HG02571 (cell line): ENCODE data around the gene CSE1L.
"Not testable (repeated sequence)": the region's sequence is repeated elsewhere in the genome, so short reads cannot be mapped to it uniquely, and the experiment has no call there.

Experiments used
- ATAC-seq: cut with Tn5 transposase; IDR thresholded peaks from one replicate; pipeline ENCODE4 v1.9.1; 2021; ENCODE audit warnings: mild to moderate bottlenecking, moderate library complexity; ENCODE audit not compliant: unreplicated experiment

Gene CSE1L, protein sequence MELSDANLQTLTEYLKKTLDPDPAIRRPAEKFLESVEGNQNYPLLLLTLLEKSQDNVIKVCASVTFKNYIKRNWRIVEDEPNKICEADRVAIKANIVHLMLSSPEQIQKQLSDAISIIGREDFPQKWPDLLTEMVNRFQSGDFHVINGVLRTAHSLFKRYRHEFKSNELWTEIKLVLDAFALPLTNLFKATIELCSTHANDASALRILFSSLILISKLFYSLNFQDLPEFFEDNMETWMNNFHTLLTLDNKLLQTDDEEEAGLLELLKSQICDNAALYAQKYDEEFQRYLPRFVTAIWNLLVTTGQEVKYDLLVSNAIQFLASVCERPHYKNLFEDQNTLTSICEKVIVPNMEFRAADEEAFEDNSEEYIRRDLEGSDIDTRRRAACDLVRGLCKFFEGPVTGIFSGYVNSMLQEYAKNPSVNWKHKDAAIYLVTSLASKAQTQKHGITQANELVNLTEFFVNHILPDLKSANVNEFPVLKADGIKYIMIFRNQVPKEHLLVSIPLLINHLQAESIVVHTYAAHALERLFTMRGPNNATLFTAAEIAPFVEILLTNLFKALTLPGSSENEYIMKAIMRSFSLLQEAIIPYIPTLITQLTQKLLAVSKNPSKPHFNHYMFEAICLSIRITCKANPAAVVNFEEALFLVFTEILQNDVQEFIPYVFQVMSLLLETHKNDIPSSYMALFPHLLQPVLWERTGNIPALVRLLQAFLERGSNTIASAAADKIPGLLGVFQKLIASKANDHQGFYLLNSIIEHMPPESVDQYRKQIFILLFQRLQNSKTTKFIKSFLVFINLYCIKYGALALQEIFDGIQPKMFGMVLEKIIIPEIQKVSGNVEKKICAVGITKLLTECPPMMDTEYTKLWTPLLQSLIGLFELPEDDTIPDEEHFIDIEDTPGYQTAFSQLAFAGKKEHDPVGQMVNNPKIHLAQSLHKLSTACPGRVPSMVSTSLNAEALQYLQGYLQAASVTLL

DNA sequence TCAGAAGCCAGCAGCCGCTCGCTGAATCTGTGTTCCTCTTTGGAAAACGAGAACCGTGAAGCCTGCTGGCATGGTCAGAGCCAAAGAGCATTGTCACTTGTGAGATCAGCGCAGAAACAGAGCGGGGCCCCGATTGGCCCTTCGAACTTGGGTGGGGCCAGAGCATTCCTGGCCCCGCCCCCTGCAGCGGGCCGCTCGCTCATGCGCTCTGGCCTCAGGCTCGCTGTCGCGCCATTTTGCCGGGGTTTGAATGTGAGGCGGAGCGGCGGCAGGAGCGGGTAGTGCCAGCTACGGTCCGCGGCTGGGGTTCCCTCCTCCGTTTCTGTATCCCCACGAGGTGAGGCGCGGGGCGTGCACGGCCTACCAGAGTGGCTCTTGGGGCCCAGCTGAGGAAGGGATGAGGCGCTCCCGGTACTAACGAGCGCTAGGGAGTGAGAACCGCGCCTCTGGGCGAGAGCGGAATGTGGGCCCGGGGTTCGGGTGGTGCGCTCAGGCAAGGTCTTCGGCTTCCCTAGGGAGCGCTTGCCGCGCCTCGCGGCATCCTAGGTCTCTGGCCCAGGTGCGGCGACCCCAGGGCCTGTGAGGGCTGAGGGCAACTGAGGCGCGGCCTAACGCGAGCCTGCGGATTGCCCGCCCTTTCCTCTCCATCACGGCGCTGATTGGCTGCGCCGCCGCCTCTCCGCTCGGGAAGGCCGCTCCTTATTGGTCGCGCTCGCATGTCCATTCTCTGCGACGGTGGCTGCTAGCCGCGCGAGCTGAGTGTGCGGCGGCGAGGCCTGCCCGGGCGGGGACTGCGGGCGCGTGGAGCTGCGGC, at the start of gene CSE1L:
Gene CSE1L (plus strand): TSS at position 226 of the 814 bp plus-strand sequence. CDS start 12,152 bp downstream, outside the sequence.
- peak; percentile 85 for ATAC-seq

DNA sequence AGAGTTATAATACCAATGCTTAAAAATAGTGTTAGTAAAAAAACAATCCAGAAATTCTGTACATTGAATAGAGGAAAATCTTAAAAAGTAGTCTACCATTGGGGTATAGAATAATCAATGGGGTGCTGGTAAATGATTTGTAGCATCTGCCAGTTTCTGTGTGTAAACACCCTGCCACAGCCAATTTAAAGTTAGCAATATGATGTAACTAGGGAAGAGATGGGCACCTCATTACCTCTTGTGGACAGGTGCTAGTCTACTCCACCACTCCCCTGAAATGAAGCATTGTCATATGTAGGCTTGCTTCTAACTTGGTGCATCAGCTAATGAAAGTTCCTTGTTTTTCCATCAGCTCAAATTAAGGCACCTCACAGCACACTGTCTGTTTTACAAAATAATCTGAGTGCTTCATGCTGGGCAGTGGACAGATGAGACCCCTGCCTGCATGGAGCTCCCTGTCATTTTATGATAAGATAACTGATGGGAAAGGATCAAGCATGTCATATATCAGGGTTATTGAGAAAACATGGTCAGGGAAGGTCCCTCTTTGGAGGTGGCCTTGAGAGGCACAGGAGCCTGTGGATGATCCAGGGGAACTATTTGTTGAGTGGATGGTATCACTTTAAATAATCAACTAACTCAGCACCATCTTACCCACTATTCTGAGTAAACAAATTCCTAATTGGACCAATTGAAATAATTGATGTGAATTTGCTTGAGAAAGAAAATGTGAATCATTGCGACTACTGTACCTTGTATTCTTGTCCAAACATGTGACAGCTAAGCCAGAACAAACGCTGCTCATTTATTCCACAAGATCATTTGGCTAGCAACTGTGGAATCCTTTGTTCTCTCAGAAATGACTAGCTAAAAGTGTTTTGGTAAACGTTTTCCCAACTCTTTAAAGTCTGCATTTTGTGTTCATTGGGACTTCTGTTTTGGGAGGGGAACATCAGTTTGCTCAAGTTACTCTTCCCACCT, 45.9 kb upstream of the CSE1L start:
- no peak for ATAC-seq

GRCh38 chr20:49001741-49002140, 44.4 kb upstream of the CSE1L start:
- no peak for ATAC-seq

DNA sequence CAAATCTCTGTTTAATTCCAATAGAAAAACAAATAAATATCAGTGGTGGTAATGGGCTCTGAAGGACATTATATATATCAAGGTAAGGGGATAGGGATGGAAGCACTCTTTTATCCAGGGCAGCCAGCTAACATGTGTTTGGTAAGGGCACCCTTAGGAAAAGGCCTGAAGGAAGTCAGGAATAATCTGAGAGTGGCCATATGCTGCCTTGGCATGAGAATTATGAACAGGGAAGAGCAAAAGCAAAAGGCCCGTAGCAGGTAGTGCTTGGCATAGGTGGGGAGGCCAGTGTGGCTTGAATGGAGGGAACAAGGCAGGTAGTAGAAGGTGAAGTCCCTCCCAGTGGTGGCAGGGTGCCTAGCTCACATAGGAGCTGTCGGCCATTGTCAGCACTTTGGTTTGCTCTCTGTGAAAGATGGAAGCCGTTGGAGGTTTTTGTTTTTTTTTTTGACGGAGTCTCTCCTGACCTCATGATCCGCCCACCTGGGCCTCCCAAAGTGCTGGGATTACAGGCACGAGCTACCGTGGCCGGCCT, 39.6 kb upstream of the CSE1L start:
- ATAC-seq = no peak

DNA sequence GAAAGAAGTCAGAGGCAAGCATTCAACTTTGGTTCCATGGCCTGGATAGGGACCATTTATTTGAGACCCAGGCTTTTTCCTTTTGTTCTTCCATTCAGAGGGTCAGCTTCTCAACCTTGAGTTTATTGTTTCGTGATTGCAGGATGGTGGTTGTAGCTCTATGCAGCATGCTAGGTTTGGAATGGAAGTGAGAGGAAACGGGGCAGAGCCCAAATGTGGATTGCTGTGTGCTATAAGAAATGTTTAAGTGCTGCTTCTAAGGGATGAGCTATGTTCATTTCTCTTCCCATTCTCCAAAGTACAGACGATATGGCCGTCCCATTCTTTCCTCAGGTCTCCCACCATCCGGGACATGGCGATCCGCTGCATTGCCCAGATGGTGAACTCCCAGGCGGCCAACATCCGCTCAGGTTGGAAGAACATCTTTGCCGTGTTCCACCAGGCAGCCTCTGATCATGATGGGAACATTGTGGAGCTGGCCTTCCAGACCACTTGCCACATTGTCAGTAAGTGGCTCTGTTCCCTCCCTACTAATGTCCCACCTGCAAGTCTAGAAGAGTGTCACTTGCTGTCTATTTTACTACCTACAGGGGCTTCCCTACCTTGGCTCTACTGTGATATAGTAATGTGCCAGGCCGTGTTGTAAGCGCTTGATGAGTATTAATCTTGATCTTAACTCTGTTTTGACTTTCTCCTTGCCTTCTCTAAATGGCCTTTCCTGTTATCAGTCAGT, 36.0 kb upstream of the CSE1L start:
- no peak for ATAC-seq

DNA sequence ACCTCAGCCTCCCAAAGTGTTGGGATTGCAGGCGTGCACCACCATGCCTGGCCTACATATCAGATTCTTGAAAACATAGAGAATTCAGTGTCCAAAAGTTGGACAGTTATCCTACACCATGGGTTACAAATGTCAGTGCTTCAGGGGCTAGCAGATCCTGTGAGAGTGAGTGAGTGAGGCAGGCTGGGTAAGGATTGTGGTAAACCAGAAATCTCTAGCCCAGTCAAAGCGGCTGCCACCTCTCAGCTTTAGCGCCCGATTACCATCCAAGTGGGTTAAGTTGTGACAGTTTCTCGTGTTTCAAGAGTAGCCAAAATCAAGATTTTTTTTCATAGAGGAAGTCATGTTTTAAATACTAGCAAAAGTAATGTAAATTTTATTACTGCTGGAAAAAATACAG, 21.9 kb upstream of the CSE1L start:
- ATAC-seq = no peak

GRCh38 chr20:49028177-49028576, 17.9 kb upstream of the CSE1L start:
- ATAC-seq = not testable (repeated sequence)

DNA sequence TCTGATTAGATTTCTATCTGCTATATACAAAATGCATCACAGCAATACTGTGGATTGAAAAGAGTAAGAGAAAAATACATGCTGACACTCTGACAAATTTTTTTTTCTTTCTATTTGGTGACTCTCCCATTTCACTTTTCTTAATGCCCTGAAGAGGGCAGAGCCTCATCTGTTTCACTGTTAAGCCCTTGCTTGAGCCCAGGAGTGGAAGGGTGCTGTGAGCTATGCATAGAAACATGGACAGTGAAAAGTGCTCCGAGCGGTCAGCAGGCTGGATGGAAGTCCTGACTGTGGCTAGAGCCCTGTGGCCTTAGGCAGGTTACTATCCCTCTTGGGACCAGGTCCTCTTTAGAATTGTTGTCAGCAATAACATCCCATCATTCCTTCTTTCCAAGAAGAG, 17.4 kb upstream of the CSE1L start:
- ATAC-seq = no peak

GRCh38 chr20:49029203-49029602, 16.9 kb upstream of the CSE1L start:
- ATAC-seq = no peak

- no peak for ATAC-seq
Observed at GRCh38 chr20:49030954-49031619, 15.0 kb upstream of the CSE1L start.

GRCh38 chr20:49032455-49032854, 13.7 kb upstream of the CSE1L start:
- ATAC-seq = no peak

GRCh38 chr20:49034070-49034732, 11.9 kb upstream of the CSE1L start:
- no peak for ATAC-seq

DNA sequence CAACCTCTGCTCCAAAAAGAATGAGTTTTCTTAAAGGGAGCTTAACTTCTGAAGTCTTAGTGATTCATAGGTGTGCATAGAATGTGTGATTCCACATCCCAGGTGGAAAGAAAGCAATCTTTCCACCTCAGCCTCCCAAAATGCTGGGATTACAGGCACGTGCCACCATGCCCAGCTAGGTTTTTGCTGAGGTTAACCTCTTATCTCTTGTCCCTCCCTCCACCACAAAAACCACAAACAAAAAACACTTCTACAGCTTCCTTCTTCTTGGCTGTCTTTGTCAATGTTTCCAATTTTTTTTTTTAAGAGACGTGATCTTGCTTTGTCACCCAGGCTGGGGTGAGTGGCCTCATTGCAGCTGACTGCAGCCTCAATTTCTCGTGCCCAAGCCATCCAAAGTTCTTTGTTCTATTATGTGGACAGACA, 8.1 kb upstream of the CSE1L start:
- no peak for ATAC-seq

- no peak for ATAC-seq
Observed at GRCh38 chr20:49039854-49040253, 6.3 kb upstream of the CSE1L start.

DNA sequence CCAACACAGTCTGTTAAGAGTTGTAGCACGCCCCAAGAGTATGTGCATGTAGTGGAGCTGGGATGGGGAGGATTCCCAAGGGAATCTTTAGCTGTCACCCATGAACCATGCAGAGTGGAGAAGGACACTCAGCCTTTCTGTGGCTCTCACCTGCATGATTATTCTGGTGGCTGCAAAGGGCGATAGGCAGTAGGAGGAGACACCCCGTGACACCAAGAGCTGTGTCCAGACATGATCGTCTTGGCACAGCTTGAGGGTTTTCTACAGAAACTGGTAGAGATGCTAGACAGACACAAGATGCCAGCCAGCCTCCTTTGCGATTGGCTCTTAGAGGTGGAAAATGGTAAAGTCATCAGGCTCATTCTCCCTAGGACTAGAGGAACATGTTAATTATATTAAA, 3.1 kb upstream of the CSE1L start:
- no peak for ATAC-seq

DNA sequence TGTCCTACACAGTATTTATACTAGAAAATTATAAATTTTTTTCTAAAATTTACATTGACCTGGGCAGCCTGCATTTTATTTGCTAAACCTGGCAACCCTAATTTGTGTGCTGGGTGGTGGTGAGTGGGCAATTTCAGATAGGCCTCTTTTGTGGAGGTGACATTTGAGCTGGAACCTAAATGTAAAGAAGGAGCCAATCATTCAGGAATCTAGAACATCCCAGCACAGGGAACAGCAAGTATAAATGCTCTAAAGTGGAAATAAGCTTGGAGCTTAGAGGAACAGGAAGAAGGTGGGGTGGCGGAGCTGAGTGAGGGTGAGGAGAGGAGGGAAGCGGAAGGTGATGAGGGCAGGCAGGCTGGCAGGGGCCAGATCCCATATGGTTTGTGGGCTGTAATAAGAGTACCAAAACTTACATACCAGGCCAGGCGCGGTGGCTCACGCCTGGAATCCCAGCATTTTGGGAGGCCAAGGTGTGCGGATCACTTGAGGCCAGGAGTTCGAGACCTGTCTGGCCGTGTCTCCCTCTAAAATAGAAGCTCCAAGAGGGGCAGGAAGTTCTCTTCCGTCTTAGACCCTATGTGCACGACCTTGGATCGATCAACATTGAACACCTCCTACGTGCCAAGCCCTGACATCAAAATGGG, 549 bp upstream of the CSE1L start:
- no peak for ATAC-seq

- ATAC-seq = no peak
Observed at GRCh38 chr20:49052334-49052733, 6.2 kb downstream of the CSE1L start.
